GM12878 (cell line): ENCODE measurements around the gene NUP214. TPM values are rescaled to one million over a fixed set of nuclear protein-coding genes. Genes with fewer than 3 reads are reported as not detected.

Experiments
- ATAC-seq: fragments of 200-7000 bp; cut with Tn5 transposase; 3 replicates; pipeline ENCODE4 v1.9.1; 2020; ENCODE audit warnings: mild to moderate bottlenecking, moderate library complexity
- BruUV-seq: library from RNA; stranded (reverse); fragments of 400-500 nt; replicated peaks from 2 replicates; lab custom pipeline; 2021; lab: Mats Ljungman, UMichigan
- CTCF ChIA-PET: fragments of 300-600 bp; sonication (Branson Sonifier 250); formaldehyde crosslinking; extraction: SDS; loops from one replicate; lab custom pipeline; 2021; ENCODE audit warnings: inconsistent platforms; lab: Yijun Ruan, JAX
- POLR2A ChIA-PET: fragments of 350-600 bp; formaldehyde crosslinking; extraction: SDS; loops from one replicate; lab custom pipeline; 2021; ENCODE audit warnings: inconsistent platforms; lab: Charles Lee
- RAD21 ChIA-PET: fragments of 300-600 bp; sonication (Branson Sonifier 250); formaldehyde crosslinking; loops from one replicate; lab custom pipeline; 2023; ENCODE audit warnings: antibody characterized with exemption; ENCODE audit not compliant: unreplicated experiment; lab: Charles Lee
- SMC1A ChIA-PET: fragments of 300-600 bp; sonication (Branson Sonifier 250); formaldehyde crosslinking; loops from one replicate; lab custom pipeline; 2023; ENCODE audit not compliant: unreplicated experiment, uncharacterized antibody; lab: Charles Lee
- DNase-seq: peaks from one replicate; pipeline ENCODE4 v3.0.0-alpha.2; 2011; ENCODE audit warnings: low read depth, low spot score
- FAIRE-seq: peaks from 3 replicates; lab custom pipeline; 2011; peaks lifted over from hg19 to GRCh38; lab: Jason Lieb, UNC
- H2AFZ ChIP-seq: 2 replicates; pipeline ENCODE4 v1.6.0; 2011; ENCODE audit warnings: low read depth, low read length, control low read depth; ENCODE audit not compliant: control insufficient read depth
- H3K27ac ChIP-seq: 2 replicates; pipeline ENCODE4 v1.5.1; 2011; ENCODE audit warnings: control low read depth; ENCODE audit not compliant: control insufficient read depth, insufficient read depth
- H3K27me3 ChIP-seq, 2 experiments: replicated peaks in 1 of 2; 2 replicates each; pipeline versions ENCODE4 v1.6.0 to v1.6.1; 2011; ENCODE audit warnings: low read length in 1 of 2; ENCODE audit not compliant: control insufficient read depth in 2 of 2, insufficient read depth in 2 of 2
- H3K36me3 ChIP-seq, 2 experiments: 2 replicates each; pipeline ENCODE4 v1.5.1; 2011; ENCODE audit warnings: low read length in 1 of 2; ENCODE audit not compliant: control insufficient read depth in 2 of 2, insufficient read depth in 2 of 2
- H3K4me1 ChIP-seq: 2 replicates; pipeline ENCODE4 v1.6.1; 2011; ENCODE audit warnings: mild to moderate bottlenecking, low read length, moderate library complexity, mixed read lengths; ENCODE audit not compliant: control insufficient read depth, insufficient read depth
- H3K4me2 ChIP-seq: 2 replicates; pipeline ENCODE4 v1.6.0; 2011; ENCODE audit warnings: control low read depth; ENCODE audit not compliant: control insufficient read depth, insufficient read depth
- H3K4me3 ChIP-seq: fragments of 200-600 bp; sonication (generic); 2 replicates; pipeline ENCODE4 v1.5.1; 2016
- H3K79me2 ChIP-seq: 2 replicates; pipeline ENCODE4 v1.6.0; 2011; ENCODE audit warnings: low read length; ENCODE audit not compliant: control insufficient read depth, insufficient read depth
- H3K9ac ChIP-seq: 2 replicates; pipeline ENCODE4 v1.8.0; 2011; ENCODE audit warnings: low read length, control low read depth, mixed read lengths; ENCODE audit not compliant: control insufficient read depth, insufficient read depth
- H3K9me3 ChIP-seq: replicated peaks from 3 replicates; pipeline ENCODE4 v1.5.1; 2011; ENCODE audit warnings: mild to moderate bottlenecking, low read length; ENCODE audit not compliant: control insufficient read depth, insufficient read depth
- H4K20me1 ChIP-seq: 2 replicates; pipeline ENCODE4 v1.6.0; 2011; ENCODE audit not compliant: control insufficient read depth, insufficient read depth
- CHD2 ChIP-seq: IDR thresholded peaks from 2 replicates; pipeline ENCODE4 v1.6.1; 2011; ENCODE audit warnings: low read depth, low read length, improper control_type of control experiment, borderline replicate concordance
- EP300 ChIP-seq, 2 experiments: fragments of 150-350 bp in 1 of 2; IDR thresholded peaks; 2 replicates each; pipeline ENCODE4 v1.6.1; 2011 to 2012; ENCODE audit warnings: low read depth in 2 of 2, low read length in 2 of 2, borderline replicate concordance in 1 of 2, improper control_type of control experiment in 1 of 2, inconsistent platforms in 1 of 2; ENCODE audit not compliant: control insufficient read depth in 1 of 2
- ETV6 ChIP-seq, 2 experiments: fragments of 450-650 bp in 1 of 2; IDR thresholded peaks in 1 of 2; conservative IDR thresholded peaks in 1 of 2; 2 replicates each; pipeline ENCODE4 v1.6.1; 2014; ENCODE audit warnings: antibody characterized with exemption in 1 of 2, borderline replicate concordance in 1 of 2, low read depth in 1 of 2, mild to moderate bottlenecking in 1 of 2, moderate library complexity in 1 of 2
- HDGF ChIP-seq: fragments of 450-650 bp; IDR thresholded peaks from 2 replicates; pipeline ENCODE4 v1.6.1; 2016; ENCODE audit warnings: antibody characterized with exemption
- IKZF1 ChIP-seq: fragments of 450-650 bp; conservative IDR thresholded peaks from 2 replicates; pipeline ENCODE4 v1.6.1; 2017; ENCODE audit warnings: antibody characterized with exemption, mild to moderate bottlenecking
- MEF2A ChIP-seq: IDR thresholded peaks from 2 replicates; pipeline ENCODE4 v1.6.1; 2011; ENCODE audit warnings: low read depth, mild to moderate bottlenecking, low read length, moderate library complexity; ENCODE audit not compliant: insufficient read depth
- POLR2AphosphoS2 ChIP-seq: IDR thresholded peaks from 2 replicates; pipeline ENCODE4 v1.6.1; 2011; ENCODE audit warnings: low read depth, mild to moderate bottlenecking, low read length, improper control_type of control experiment, moderate library complexity
- RUNX3 ChIP-seq: IDR thresholded peaks from 2 replicates; pipeline ENCODE4 v1.6.1; 2012; ENCODE audit warnings: low read length, inconsistent platforms
- STAT1 ChIP-seq: fragments of 450-650 bp; conservative IDR thresholded peaks from 2 replicates; pipeline ENCODE4 v1.6.1; 2014; ENCODE audit warnings: antibody characterized with exemption, mild to moderate bottlenecking
- TARDBP ChIP-seq: IDR thresholded peaks from 2 replicates; pipeline ENCODE4 v1.6.1; 2016; ENCODE audit warnings: borderline replicate concordance
- WGBS: methylation state at CpG from one replicate; pipeline ENCODE4 v1.1.6; 2016; ENCODE audit warnings: low lambda C conversion rate; ENCODE audit not compliant: insufficient replicate concordance, insufficient coverage; ENCODE audit errors: missing lambda C conversion rate; 5-methylcytosine and 5-hydroxymethylcytosine counted together
- in situ Hi-C: fragments of 300-500 bp; cut with MboI; formaldehyde crosslinking; loops from 9 replicates; pipeline ENCODE4 v1.14.3; 2018; ENCODE audit warnings: mixed read lengths
- intact Hi-C: fragments of 100-400 bp; cut with micrococcal nuclease; formaldehyde crosslinking; loops from one replicate; pipeline ENCODE4 v1.14.2; 2022; ENCODE audit not compliant: unreplicated experiment
- polyA plus RNA-seq, 11 experiments: library from polyadenylated mRNA; depleted of rRNA in 4 of 11; unstranded in 6 of 11; stranded (reverse) in 5 of 11; fragments of >200 nt; fragmentation: Nextera tagmentation in 4 of 11; fragmentation: Illumina TruSeq in 1 of 11; extraction: Ambion mirVana in 4 of 11; extraction: Trizol in 1 of 11; gene quantifications; 1 replicate in 1 of 11; 2 replicates in 10 of 11; pipeline versions ENCODE4 v1.2.1 to v1.2.3, GENCODE V29; 2011 to 2016; ENCODE audit warnings: inconsistent platforms in 2 of 11, missing spikeins in 2 of 11, low read depth in 1 of 11
- total RNA-seq, 4 experiments: library from RNA; depleted of rRNA in 3 of 4; stranded (reverse); fragments of >200 nt in 3 of 4; fragmentation: Illumina TruSeq in 1 of 4; extraction: Trizol in 1 of 4; gene quantifications; 2 replicates each; pipeline versions ENCODE4 v1.2.1 to v1.2.3, GENCODE V29; 2013 to 2021

Gene NUP214
- total and polyA plus RNA-seq, 10 of the 15 experiments (the other 5 are each of a cell fraction or from before 2014, with no cell fraction given), result 11.7 to 53.8 (median 17.6) TPM

GRCh38 chr9:131238402-131239021 lies 113.1 kb downstream of the NUP214 start:
- no peak for FAIRE-seq
- H2AFZ ChIP-seq, result peak overlapping the region; percentile 78

More at GRCh38 chr9:131238402-131239021, 113.1 kb downstream of the NUP214 start:
- ChIA-PET RAD21 (interaction anchor here (1.1 to 1.9 kb wide), 4 partner anchors 11 to 58 kb away, joined by 3 to 10 read pairs (median 6); no protein-coding TSS in a partner anchor), CTCF (interaction anchor here (0.7 to 2.3 kb wide), 6 partner anchors 14 to 97 kb away, joined by 3 to 10 read pairs (median 7); no protein-coding TSS in a partner anchor), POLR2A (interaction anchor here (0.8 to 2.4 kb wide), 6 partner anchors 10 to 58 kb away, joined by 3 to 12 read pairs (median 4); no protein-coding TSS in a partner anchor), SMC1A (interaction anchor here (1.0 to 2.5 kb wide), 6 partner anchors 11 to 98 kb away, joined by 3 to 17 read pairs (median 3); no protein-coding TSS in a partner anchor)
- H3K4me1 ChIP-seq, result peaks cover 17% of the 10 kb centered on the region
- intact Hi-C loops, result loop anchor here (2.0 to 5.0 kb wide), 2 partner anchors 14 to 99 kb away; no protein-coding TSS in a partner anchor
- peak overlapping the region; percentile 61 for H3K9ac ChIP-seq
- no peaks in the 10 kb centered on the region for H3K79me2 ChIP-seq
- no peaks in the 10 kb centered on the region for H3K27me3 ChIP-seq
- no peaks in the 10 kb centered on the region for H4K20me1 ChIP-seq
- TF ChIP-seq IKZF1, result 0 out of 2 replicates have a peak, but pooled peaks have one; percentile 1
- 0 out of 2 replicates have a peak, but pooled peaks have one; percentile 50 for TF ChIP-seq CHD2
- 0 out of 2 replicates have a peak, but pooled peaks have one; percentile 13 for TF ChIP-seq TARDBP
- TF ChIP-seq MEF2A, result no peak
- TF ChIP-seq RUNX3, result peak; percentile 16; the same call in 1 of the 2 replicates
- 0 out of 2 replicates have a peak, but pooled peaks have one; percentile 11 for TF ChIP-seq STAT1
- TF ChIP-seq HDGF, result peak; percentile 75
- peak in 1 of 2 experiments; percentile 38; a peak in 1 of 4 replicates for TF ChIP-seq EP300 (IDR thresholded peaks at IDR 0.05; ENCODE audit: borderline replicate concordance in 1 of 2, control insufficient read depth in 1 of 2, low read depth in 2 of 2, low read length in 2 of 2)
- no peak for TF ChIP-seq ETV6 (conservative IDR thresholded peaks at IDR 0.05 in 1 of 2, IDR thresholded peaks at IDR 0.05 in 1 of 2; ENCODE audit: borderline replicate concordance in 1 of 2, low read depth in 1 of 2)
- TF ChIP-seq POLR2AphosphoS2, result no peak
- no peak for DNase-seq
- in situ Hi-C loops, result no loop called here
- WGBS, result 63% methylated on average over 23 of the region's 23 CpGs
- H3K9me3 ChIP-seq, result no peaks in the 10 kb centered on the region
- ATAC-seq, result peak; percentile 45
- peak overlapping the region; percentile 86 for H3K27ac ChIP-seq
- peak overlapping the region; percentile 82 for H3K4me2 ChIP-seq
- no TSS peak for BruUV-seq
- H3K4me3 ChIP-seq, result no peak overlapping the region
- H3K36me3 ChIP-seq, result peaks cover 8% of the 10 kb centered on the region in 2 experiments
